CD4-positive, alpha-beta T cell treated with Interleukin-12 subunit alpha and Interleukin-12 subunit beta, for 1 hour (primary cell): ENCODE data around the gene CCDC148.

Experiments used
- DNase-seq: peaks from one replicate; pipeline ENCODE4 v3.0.0-alpha.2; 2020

CCDC148 gene

DNA sequence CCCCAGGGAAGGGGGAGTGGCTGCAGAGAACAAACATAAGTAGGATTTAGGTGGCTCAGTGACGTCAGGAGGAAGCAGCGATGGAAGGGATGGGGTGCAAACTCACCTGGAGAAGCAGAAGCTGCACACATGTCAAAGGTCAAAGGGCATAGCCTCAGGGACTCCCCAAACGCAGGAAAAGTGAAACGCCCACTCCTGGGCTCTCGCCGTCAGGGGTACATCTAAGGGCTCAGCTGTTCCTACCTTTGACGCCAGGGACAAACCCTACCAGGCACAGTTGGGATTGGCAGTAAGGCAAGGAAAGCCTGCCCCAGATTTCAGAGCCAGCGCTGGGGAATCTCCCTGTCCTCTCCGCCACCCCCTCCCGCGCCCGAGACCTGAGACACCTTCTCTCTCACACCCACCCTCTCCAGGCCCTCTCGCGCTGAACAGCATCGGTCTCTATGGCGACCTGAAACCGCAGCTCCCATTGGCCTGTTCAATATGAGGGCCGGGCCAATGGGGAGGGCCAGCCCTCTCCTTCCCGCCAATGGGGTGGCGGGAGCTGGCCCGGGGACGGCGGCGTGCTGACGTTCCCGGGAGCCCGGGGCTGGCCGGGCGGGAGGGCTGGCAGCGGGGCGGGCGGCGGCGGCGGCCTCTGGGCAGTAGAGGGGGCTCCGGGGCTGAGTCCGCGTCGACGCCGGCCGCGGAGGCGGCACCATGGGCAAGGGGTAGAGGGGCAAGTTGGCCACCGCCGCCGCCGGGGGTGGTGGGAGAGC is at the start of gene CCDC148, which contains the start of gene PKP4:
Gene CCDC148 (minus strand): TSS at position 445 of the 758 bp plus-strand sequence. CDS start 314 bp downstream, at position 131.
Gene PKP4 (plus strand): TSS at position 644 of the 758 bp plus-strand sequence. CDS start 76,233 bp downstream, outside the sequence.
- DNase-seq, result peak; percentile 93

DNA sequence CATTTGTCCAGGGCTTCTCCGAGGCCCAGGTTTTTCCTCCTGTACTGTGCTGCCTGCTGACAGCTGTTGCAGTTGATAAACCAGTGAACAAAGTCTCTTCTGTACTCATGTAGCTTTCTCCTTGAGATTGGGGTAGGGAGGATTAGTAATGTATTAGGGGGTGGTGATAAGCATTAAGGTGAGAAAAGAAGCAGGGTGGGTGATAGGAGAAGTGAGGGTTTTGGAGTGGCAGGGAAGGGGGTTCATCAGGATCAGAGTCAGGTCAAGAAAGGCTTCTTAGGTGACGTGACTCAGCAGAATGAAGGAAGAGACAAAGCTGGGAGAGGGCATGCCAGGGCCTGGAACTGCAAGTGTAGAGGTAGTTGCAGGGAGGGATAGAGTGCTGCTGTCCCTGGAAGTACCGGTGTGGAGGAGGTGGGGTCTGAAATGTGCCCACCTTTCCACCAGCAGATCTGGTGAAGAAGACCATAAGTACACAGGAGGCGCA is 48.9 kb upstream of the CCDC148 start:
- no peak for DNase-seq

DNA sequence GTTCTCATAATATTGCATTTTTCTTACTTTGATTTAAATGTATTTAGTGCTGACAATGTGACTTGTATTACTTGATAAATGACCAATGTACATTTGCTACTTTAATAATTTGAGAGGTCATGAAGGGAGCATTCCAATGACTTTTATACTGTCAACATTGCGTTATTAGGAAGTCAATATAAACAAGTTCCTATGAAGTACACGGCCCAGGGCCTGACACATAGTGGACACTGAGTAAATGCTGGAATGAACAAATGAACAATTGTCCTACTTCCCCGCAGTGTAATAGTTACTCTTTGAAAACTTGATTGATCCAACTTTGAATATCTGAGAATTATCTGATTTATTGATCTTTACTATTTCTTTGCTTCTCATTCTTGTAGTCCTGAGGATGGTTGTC is 47.5 kb upstream of the CCDC148 start:
- no peak for DNase-seq

DNA sequence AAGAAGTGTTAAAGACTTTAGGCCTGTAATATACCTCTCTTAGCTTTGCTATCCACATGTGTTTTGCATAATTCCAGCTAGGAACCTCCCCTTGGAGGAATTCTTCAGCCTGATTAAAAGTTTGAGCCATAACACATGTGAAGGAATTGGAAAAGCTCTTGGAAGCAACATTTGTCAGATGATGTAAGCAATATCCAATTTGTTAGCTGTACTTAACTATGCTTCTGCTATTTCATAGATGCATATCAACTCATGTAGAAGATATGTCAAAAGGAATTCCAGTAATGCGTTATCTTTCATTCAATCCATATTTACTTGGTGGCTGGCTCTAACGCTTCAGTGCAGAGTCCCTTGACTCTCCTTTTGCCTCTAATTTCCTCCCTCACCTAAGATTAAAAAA is 46.4 kb upstream of the CCDC148 start:
- no peak for DNase-seq

DNA sequence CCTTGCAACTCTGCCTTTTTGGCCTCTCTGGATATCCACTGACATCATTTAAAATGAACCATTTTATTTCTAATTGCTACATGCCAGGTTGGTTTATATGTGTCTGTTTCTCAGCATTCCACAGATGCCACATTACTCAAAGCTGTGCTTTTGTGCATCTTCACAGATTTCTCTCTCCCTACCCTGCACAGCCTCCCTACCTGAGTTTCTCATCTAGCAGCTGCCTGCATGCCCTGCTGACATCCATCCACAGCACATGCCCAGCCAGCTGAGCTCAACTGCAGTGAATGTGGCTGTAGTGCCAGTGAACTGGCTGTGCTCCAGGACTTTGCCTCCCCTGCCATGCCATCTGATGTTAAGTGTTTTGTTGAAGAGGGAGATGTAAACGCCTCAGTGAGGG is 44.7 kb upstream of the CCDC148 start:
- no peak for DNase-seq

DNA sequence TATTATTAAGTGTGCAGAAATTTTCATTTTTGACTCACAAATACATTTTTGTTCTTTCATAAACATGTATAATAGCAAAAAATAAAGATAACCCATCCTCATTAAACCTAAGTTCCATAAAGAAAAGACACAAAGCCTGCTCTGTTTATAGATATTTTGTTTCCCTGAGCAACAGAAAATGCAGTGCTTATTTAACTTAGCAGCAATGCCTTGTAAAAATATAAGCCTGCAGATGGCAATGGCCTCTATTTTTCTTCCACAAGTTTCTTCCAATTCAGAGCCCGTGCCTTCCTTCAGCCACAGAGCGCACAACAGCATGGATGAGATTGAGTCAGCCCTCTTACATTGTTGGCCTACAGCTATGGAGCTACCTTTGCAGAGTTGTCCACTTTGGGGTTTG is 43.8 kb upstream of the CCDC148 start:
- DNase-seq, result no peak

DNA sequence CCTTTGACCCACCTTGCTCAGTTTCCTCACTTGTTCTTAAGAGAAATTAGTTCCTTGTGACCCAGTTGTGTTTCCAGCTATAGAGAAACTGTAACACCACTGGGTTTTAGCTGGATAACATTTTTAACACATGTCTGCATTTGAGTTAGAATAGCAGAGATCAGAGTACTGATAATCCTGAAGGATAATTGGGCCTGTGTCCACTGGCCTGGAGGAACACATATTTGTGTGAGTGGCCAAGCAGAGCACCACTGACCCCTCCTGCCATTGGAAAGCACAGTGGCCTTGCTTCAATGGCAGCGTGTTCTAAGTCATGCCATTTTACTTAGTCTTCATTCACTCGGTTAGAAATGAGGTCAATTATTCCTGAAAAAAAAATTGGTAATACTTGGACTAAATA is 42.8 kb upstream of the CCDC148 start:
- DNase-seq, result no peak

DNA sequence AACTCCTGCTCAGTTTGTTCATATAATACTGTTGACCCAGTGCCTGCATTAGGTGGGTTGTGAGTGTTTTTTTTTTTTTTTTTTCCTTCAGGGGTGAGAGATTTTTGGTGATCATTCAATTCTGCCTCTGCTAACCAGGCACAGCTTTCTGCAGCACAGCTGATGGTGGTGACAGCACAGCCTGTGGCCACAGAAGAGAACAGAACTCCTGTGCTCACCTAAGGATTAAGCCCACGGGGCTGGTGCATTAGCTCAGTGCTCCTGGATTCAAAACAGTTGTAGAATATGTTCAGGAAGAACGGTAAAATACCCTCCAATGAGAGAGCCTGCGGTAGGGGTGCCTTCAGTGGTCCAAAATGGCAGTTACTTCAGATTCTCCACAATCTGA is 42.2 kb upstream of the CCDC148 start:
- DNase-seq, result no peak

DNA sequence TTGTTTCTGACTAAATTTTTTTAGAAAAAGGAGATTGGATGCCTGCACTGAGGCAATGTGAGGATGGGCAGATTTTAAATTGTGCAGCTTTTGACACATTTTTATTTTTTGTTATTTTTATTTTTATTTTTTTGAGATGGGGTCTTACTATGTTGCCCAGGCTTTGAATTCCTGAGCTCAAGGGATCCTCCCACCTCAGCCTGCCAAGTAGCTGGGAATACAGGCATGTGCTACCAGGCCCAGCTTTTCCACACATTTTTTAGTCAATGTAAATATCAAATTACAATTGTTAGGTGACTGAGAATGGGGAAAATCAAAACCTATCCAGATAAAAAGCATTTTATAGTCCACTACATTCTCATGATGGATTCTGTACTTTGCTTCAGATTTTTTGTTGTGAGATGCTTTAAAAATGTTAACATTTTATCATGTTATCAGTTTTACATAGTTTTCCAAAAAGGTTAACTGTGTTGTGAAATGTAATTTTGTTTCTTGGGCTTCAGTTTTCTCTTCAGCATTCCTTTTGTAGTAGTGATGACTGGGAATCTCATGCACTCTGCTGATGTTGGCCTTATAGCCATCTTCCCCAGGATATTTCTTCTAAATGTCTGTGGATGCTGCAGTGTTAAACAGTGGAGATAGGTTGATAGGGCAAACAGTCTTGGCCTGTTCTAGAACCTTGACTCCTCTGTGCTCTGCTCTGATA is 41.6 kb upstream of the CCDC148 start:
- no peak for DNase-seq

DNA sequence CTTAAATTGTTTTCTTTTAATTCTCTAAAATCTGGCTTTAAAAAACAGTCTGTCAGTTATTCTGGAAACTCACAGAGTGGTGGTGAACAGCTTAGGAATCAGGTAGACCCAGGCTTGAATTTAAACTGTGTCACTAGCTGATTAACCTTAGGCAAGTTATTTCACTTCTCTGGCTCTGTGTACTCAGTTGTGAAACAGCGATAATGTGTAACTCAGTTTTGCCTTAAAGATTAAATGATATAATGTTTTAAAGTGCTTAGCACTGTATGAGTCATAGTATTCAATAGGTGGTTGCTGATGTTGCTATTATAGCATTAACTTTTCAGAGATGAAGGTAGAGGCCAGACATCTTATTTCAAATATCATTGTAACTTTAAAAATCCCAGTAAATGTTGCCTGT is 40.9 kb upstream of the CCDC148 start:
- DNase-seq, result no peak

DNA sequence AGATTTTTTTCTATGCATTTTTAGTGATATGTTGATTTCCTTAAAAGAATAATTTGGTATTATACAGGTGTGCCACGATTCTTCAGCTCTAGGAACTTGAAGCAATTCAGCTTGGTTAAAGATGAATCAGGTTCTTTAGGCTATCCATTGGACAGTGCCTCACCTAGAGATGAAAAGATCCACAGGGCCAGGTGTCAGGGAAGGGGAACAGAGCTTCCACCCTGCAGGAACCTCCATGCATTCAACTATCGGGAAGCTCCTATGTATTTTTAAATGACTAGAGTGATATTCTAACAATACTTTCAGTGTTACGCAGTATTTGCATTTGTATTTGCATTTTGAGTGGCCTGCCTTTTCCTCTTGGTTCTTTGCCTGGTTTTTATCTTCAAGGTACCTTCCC is 40.4 kb upstream of the CCDC148 start:
- no peak for DNase-seq

DNA sequence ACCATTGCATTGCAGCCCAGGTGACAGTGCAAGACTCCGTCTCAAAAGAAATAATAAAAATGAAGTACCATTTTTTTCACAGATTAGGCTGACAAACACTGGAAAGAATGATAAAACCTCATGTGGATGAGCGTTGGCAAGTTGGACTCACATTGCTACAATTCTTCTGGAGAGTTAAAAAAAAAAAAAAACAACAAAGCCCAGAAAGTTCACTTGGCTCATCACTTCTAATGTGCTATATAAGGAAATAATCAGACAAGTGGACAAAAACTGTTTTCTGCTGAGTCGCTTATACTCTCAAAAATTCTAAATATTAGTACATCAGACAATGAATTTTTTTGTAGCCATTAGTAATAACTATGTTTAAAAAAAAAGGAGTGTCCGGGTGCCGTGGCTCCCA is 38.6 kb upstream of the CCDC148 start:
- no peak for DNase-seq

DNA sequence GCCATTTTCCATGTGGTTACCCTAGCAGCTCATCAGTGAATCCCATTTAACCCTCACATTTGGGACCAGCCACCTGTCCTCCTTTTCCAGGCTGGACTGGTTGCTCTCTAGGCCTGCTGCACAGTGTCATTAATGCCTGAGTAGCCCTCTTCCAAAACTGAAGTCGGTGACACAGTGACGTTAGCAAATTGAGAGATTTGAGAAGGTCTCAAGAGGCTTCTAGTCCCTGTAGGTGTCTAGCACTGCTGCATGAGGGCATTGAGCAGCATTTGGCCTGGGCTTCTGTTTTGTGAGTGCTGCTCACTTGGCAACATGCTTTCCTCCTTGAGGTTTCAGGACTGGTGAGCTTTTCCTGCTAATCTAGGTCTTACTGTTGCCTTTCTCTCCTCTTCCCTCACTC is 36.9 kb upstream of the CCDC148 start:
- DNase-seq, result no peak

DNA sequence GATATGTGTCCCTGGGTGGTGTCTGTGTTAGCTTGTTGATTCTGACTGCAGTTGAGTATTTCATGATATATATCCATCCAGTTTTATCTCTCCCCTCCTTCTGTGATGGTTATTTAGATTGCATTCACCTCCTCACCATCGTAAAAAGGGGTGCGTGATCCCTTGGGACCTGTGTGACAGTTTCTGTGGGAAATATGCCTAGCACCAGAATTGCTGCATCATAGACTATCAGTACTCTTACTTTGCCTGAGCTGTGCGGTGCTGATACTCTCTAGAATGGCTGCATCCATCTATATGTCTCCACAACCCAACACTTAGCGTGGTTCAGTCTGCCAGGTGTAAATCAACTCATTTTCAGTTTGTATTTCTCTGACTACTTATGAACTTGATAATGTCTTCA is 34.5 kb upstream of the CCDC148 start:
- no peak for DNase-seq

DNA sequence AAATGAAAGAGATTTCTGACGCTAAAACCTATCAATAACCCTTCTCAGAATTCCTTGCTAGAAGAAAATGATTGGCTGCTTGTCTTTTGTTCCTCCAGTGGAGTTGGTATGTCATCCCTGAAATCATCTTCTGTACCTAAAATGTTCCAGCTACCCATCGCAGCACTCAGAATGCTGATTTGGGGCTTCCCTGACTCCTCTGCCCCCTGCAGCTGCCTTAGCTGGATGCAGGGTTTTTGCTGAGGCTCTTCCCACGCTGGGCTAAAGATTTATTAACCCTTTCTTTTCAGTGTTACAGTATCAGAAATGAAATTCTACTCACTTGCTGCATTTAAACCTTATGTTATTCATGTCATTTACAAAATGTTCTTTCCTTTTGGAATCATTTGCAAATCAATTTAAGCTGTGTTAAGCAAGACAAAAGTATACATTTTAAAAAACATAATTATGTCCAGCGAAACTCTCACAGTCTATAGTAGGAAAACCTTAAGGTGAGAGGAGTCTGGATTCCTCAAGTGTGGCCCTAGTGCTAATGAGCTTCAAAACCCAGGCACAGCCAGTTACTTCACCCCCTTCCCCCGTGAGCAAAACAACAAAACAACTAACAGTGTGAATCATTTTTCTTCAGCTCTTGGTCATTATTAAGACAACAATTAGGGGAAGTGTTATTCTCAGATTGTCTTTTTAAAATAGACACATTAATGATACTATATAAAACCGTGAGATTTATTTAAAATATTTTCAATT is 33.0 kb upstream of the CCDC148 start:
- DNase-seq, result no peak

DNA sequence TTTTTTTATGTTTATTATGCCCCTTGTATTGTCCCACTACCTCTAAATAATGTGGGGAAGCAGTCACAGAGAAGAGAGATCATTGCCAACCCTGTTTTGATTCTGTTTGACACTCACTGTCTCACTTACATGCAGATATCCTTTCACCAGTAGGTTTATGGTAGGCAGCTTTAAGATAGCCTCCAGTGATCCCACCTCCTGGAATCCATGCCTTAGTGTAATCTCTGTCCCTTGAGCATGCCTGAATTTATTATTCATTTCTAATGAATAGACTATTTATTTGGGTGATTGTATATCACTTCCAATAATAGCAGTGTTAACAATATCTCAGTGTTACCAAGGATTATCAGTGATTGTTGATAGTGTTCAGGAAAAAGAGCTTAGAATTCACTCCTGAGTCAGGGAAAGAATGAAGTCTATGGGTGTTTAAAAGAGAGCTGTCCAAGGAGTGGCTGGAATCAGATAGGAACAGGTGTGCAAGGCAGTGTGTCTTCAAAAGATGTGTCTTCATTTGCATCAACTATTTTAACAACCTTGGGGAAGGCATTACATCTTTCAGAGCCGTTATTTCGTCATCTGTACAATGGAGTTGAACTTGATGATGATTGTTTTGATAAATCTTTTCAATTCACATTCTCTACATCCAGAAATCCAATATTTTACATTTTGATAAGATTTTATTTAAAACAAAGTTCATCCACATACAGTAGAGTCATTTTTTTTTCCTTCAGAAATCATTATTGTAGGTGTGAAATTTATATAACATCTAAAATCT is 32.1 kb upstream of the CCDC148 start:
- no peak for DNase-seq

DNA sequence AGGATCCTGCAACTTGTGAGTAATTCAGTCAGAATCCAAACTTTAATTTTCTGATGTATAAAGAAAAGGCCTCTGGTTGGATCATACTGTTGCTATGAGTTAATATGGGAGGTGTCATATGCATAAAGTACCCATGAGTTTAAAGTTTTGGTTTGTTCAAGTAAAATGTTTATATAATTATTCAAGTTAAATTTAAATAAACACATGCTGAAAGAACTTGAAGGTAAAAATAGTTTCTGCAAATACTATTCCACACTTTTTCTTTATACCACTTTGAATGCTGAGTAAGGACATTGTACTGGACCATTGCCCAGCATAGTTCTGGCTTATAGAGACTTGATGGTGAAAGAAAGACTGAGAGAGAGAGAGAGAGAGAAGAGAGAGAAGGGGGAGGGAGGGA is 30.9 kb upstream of the CCDC148 start:
- DNase-seq, result no peak

DNA sequence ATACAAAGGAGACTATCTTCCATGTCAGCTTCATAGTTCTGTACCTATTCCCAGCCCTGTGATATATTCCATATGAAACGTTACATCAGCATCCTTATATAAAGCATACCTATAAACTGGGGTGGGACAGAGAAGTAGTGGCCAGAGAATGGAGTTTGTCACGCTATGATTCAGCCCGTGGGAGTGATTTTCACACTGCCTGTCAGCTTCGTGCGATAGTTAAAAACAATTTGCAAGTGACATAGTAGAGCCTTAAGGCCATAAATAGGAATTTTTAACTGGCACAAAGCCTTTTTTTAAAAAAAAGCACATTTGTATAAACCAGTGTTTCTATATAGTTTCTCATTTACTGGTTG is 30.4 kb upstream of the CCDC148 start:
- no peak for DNase-seq

DNA sequence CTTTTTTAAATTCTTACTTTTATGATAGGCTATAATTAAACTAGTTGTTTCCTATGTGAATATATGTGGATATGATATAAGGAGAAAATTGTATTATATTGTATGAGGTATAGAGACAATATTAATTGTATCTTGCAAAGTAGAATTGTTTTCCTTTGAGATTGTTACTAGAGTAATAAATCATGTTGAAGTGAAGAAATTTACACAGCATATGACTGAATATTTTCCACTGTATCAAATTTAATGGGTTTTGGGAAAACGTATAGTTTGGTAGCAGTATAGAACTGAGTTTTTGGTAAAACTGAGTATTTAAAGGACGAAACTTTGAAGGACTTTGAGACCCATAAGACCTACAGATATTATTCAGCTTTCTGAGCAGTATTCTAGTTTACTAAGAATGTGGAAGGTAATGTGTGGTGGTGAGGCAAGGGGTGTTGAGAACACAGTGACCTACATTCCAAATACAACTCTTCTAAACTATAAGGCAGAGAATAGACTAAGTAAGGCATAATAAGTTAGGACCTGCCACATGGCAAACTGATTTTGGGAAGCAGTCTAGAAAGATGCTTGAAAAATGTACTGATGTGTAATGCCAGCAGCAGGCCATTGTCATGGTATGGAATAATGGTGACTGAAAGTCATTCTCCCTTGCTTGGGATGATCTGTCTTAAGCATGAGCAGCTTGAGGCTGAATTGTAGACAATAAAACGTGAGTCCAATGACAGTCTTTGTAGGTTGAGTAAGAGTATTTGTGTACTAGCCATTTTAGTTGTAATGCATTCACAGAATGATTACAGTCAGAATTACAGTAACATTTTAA is 29.8 kb upstream of the CCDC148 start:
- DNase-seq, result no peak

DNA sequence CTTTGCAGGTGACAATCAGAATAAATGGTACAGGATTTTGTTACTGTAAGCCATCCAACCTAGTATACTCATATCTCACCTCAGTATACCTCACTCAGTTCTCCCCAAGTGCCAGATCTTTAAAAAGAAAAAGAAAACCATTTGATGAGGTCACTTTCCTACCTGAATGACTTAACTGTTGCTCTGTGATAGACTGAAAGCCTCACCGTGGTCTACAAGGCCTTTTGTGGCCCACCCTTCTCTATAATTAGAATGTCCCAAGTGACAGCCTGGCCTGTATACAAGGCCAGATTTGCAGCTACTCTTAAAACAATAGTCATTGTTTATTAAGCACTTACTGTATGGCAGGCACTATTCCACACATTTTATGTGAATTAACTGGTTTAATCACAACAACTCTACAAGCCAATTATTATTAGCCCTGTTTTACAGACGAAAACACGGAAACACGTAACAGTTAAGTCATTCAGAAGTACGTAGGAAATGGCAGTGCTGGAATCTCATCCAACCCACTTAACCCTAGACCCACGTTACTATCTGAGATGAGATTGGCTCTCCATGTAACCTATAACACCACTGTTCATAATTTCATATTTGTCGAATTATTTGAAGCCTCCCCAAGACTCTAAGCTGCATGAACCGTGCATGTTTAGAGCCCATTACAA is 28.5 kb upstream of the CCDC148 start:
- no peak for DNase-seq

DNA sequence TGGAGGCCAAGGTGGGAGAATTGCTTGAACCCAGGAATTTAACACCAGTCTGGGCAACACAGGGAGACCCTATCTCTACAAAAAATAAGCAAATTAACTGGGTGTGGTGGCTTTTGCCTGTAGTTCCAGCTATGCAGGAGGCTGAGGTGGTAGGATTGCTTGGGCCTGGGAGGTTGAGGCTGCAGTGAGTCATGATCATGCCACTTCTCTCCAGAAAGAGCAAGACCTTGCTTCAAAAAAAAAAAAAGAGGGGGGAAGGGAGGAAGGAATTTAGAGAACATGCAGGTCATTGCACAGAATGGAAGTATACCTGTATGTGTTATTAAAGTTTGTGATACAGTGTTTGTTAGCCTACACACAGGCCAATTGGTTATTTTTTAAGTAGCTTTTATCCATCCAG is 26.0 kb upstream of the CCDC148 start:
- DNase-seq, result no peak
